NCI-H2107 (cell line): ENCODE measurements around the gene NUMB.

Experiments used
- DNase-seq: peaks from one replicate; lab custom pipeline; 2025; lab: John Stamatoyannopoulos, UW

Gene NUMB

GRCh38 chr14:73289729-73290128 lies 168.6 kb downstream of the NUMB start:
- DNase-seq: no peak

- DNase-seq: no peak
Measured at GRCh38 chr14:73289308-73289707, 169.0 kb downstream of the NUMB start.

DNA sequence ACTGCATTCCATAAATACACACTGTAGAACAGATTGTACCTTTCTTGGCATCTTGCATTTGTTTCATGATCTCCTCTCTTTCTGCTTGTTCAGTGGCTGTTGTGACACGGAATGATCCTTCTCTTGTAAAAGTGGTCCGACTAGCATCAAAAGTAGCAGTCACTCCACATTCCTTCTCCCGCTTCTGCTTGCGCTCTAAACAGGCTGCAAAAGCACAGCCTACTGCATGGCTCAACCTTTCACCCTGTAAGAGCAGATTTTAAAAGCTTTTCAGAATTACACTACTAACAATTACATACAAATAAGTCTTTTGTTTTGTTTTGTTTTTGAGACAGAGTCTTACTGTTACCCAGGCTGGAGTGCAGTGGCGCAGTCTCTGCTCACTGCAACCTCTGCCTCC lies 171.3 kb downstream of the NUMB start:
- DNase-seq: no peak

GRCh38 chr14:73286598-73286997 lies 171.7 kb downstream of the NUMB start:
- no peak for DNase-seq

DNA sequence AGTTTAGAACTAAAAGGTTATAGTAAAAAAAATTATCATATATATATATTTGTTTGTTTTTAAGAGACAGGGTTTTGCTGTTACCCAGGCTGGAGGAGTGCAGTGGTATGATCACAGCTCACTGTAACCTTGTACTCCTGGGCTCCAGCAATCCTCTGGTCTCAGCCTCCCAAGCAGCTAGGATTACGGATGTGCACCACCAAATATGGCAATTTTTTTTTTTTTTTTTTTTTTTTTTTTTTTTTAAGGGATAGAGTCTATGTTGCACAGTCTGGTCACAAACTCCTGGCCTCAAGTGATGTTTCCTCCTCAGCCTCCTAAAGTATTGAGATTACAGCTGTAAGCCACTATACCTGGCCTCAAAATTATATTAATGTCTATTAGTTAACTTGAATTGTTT lies 172.4 kb downstream of the NUMB start:
- DNase-seq: no peak

DNA sequence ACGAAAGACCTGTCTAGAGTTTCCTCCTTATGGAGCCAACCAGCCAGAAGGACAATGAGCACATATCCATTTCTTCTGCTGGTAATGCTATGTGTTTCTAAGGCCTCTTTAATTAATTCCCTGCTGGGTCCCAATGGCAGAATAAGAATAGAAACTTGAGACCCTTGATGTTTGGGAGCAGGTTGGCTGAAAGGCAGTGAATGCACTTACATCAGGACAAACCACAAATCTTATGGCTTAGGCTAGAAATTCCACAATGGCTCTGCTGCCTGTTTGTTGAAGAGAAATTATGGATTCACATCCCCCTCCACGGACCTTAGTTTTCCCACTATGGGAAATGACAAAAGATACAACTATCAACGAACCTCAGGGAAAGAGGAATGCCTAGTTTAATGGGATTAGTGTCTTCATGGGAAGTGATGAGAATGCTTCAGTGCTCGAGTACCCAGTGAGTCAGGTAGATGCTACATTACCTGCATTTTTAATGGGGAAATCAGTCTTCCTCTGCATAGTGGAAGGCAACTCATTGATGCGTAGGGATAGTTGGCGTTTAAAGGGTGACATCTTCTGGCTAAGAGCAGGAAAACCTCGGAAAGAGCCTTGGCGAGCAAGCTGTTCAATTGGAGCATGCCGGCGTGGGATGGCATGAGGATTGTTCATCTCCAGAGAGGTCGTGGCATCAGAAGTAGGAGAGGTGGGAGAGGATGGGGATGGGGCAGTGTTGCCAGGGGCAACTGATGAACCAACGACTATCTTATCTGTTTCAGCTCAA lies 174.6 kb downstream of the NUMB start:
- peak; percentile 61 for DNase-seq

- DNase-seq: no peak
Measured at GRCh38 chr14:73280903-73281302, 177.4 kb downstream of the NUMB start.

DNA sequence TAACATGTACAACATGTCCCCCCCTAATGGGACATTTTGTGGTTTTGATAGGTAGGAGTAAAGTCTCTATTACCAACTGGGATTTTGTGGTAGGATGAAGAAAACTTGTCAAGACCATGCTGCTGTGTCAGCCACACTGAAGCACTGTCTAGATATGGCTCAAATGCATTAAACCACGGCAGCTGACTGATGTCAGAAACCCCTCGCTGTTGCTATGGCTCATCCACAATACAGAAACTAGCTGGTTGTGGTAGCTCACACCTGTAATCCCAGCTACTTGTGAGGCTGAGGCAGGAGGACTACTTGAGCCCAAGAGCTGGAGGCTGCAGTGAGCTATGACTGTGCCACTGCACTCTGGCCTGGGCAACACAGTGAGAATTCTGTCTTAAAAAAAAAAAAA lies 181.0 kb downstream of the NUMB start:
- no peak for DNase-seq

GRCh38 chr14:73276836-73277235 lies 181.5 kb downstream of the NUMB start:
- DNase-seq: no peak

DNA sequence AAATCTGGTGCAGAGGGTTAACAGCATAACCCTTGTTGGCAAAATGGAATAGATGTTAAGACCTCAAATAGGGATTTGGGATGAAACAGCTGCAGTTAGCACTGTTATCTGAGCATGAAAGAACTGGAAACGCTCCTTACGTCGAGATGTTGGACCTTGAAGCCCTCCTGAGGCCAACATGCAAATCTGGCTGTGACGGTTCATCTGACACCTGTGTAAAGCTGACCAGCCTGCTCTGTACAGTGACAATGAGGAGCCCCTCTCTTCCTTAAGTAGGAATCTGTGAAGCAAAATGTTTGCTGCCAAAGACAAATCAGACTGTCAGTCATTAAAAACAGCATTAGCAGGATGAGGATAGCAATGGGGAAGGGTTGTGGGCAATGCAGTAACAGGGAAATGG lies 184.5 kb downstream of the NUMB start:
- DNase-seq: no peak

- DNase-seq: no peak
Measured at GRCh38 chr14:73272393-73272792, 186.0 kb downstream of the NUMB start.

DNA sequence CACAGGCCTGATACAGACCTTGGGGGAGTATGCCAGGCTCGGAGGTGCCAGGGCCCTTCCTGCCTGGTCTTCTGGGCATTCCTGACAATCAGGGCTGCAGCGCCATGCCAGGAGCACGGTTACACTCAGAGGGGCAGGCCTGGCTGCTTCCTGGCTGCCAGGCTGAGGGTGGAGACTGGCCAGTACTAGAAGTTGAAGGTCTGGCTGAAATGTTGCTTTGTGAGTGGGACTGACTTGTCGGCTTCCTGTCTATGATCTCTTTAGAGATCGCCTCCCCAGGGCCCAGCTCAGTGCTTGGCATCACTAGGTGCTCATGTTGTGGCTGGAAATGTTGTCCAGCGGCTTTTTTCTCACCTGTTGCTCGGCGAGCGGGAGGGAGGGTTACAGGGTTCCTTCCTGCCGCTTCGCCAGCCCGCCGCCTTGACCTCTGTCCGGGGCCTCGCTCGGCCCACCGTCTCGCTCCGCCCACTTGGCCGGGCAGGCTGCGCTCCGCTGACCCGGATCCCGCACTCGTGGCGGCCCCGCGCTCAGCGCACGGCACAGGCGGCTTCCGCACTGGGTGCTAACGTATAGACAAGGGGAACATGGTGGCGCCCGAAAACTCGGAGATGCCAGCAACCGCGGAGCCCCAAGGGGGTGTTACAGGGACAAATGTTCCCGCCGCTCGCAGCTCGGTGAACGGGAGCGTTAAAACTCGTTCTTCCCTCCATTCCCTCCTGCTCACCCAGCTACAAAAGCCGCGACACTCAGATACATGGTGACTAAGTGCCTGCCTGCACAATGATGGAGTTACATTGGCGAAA lies 188.4 kb downstream of the NUMB start:
- DNase-seq: no peak

- no peak for DNase-seq
Measured at GRCh38 chr14:73267474-73267873, 190.9 kb downstream of the NUMB start.

DNA sequence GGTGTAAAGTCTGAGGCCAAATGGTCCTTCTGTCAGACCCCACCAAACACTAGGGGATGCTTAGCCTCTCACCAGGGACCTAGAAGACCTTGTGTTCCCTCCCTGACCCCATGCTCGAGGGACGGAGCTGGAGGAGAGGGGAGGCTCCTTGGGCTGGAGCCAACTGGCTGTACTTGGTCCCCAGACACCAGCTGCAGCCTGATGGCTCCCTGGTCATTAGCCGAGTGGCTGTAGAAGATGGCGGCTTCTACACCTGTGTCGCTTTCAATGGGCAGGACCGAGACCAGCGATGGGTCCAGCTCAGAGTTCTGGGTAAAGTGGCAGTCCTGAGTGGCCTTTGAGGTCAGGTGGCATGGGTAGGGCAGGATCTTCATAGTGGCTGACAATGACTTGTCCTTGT lies 192.0 kb downstream of the NUMB start:
- no peak for DNase-seq

GRCh38 chr14:73265721-73266046 lies 192.7 kb downstream of the NUMB start:
- DNase-seq: no peak

GRCh38 chr14:73264885-73265720 lies 193.2 kb downstream of the NUMB start:
- DNase-seq: no peak

GRCh38 chr14:73264080-73264884 lies 194.1 kb downstream of the NUMB start:
- DNase-seq: no peak

- DNase-seq: no peak
Measured at GRCh38 chr14:73263606-73264005, 194.7 kb downstream of the NUMB start.

- DNase-seq: no peak
Measured at GRCh38 chr14:73262427-73263183, 195.7 kb downstream of the NUMB start.

DNA sequence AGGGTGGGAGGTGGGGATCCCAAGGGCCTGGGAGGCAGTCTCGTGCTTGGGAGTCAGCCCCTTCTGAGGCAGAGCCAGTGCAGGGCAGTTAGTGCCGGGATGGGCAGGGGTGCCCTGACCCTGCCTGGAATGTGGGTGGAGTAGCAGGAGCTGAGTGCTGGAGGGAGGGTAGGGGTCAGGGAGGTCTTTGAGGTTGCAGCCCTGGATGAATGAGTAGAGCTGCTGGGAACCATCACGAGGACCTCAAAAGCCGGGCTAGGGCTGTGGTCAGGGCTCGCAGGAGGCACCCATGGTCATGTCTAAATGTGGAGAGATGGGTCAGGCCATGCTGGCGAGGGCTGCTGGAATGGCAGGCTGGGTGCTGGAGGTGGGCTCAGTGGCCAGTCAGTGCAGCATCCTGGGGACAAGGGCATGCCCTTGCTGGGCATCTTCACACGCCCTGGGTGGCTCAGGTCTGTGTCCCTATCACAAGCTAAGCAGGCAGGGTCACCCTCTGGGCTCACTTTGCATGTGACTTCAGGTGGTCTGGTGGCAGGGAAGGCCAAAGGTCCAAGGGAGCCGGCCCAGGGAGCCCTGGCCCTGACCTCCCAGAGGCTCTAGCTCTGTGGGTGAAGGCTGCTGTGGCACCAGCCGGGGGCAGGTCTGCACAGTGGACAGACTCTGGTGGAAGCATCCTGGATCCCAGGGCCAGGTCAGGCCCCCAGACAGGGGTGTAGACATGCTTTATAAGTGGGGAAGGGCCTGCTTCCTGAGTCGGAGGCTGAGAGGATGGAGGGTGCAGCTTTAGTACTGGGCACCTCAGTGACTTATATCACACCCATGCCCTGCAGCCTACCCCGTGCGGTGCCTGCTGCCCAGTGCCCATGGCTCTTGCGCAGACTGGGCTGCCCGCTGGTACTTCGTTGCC lies 196.6 kb downstream of the NUMB start:
- DNase-seq: no peak
